ENCODE results near the gene ATF7IP2. TPM values are rescaled to one million over a fixed set of nuclear protein-coding genes. Genes with fewer than 3 reads are reported as not detected.
"Not testable (repeated sequence)": the region's sequence is repeated elsewhere in the genome, so short reads cannot be mapped to it uniquely, and the experiment has no call there.

ATF7IP2 gene
- total RNA-seq, 1 donor from 2014 or later, result 4.8 TPM

DNA sequence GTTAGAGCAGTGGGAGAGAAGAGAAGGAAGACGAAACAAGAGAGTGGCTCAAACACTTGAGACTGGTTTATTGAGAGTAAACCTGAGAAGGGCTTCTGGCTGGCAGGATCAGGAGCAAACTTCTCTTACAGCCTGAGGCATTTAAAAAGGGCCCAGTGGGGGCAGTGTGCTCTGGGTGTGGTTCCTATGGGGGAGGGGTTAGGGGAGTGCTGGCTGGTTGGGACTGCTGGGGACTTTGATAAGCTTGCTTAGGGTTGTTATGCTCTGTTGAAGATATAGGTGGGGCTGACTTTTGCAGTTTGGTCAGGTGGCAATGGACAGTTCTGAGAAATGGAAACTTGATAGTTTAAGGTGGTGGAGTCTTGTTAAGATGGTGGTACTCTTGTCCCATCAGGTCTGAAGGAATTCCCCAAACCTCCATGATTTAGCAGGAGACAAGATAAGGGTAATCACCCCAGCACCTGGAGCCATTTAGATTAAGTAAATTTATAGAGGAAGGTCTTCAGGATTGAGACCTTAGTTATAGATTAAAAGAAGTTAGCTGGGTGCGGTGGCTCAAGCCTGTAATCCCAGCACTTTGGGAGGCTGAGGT lies 115.3 kb downstream of the ATF7IP2 start:
- Mint-ChIP-seq H3K36me3 (ENCODE audit: low read depth) (no peaks in the 10 kb centered on the region), H3K9me3 (ENCODE audit: low read depth) (peaks cover under 1% of the 10 kb centered on the region), H3K27ac (ENCODE audit: unreplicated experiment) (no peak overlapping the region), H3K4me1 (ENCODE audit: low read depth) (no peaks in the 10 kb centered on the region), H3K4me3 (ENCODE audit: unreplicated experiment) (no peak overlapping the region), H3K27me3 (ENCODE audit: low read depth) (no peaks in the 10 kb centered on the region)
- TF ChIP-seq, protein P1, sequence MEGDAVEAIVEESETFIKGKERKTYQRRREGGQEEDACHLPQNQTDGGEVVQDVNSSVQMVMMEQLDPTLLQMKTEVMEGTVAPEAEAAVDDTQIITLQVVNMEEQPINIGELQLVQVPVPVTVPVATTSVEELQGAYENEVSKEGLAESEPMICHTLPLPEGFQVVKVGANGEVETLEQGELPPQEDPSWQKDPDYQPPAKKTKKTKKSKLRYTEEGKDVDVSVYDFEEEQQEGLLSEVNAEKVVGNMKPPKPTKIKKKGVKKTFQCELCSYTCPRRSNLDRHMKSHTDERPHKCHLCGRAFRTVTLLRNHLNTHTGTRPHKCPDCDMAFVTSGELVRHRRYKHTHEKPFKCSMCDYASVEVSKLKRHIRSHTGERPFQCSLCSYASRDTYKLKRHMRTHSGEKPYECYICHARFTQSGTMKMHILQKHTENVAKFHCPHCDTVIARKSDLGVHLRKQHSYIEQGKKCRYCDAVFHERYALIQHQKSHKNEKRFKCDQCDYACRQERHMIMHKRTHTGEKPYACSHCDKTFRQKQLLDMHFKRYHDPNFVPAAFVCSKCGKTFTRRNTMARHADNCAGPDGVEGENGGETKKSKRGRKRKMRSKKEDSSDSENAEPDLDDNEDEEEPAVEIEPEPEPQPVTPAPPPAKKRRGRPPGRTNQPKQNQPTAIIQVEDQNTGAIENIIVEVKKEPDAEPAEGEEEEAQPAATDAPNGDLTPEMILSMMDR (IDR thresholded peaks at IDR 0.05), result no peak
- DNase-seq (ENCODE audit: low spot score), result no peak

DNA sequence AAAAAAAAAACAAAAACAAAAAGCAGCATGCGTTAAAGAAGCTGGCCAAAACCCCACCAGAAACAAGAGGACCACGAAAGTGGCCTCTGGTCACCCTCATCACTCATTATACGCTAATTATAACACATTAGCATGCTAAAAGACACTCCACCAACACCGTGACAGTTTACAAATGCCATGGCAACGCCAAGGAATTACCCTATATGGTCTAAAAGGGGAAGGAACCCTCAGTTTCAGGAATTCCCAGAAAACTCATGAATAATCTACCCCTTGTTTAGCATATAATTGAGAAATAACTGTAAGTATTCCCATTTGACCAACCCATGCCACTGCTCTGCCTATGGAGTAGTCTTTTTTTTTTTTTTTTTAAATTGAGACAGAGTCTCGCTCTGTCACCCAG lies 116.9 kb downstream of the ATF7IP2 start:
- TF ChIP-seq, protein P1 (IDR thresholded peaks at IDR 0.05), result no peak
- Mint-ChIP-seq H3K4me1 (ENCODE audit: low read depth) (no peaks in the 10 kb centered on the region), H3K36me3 (ENCODE audit: low read depth) (no peaks in the 10 kb centered on the region), H3K4me3 (ENCODE audit: unreplicated experiment) (no peak overlapping the region), H3K27ac (ENCODE audit: unreplicated experiment) (no peak overlapping the region), H3K9me3 (ENCODE audit: low read depth) (no peaks in the 10 kb centered on the region), H3K27me3 (ENCODE audit: low read depth) (no peaks in the 10 kb centered on the region)
- DNase-seq (ENCODE audit: low spot score), result no peak

DNA sequence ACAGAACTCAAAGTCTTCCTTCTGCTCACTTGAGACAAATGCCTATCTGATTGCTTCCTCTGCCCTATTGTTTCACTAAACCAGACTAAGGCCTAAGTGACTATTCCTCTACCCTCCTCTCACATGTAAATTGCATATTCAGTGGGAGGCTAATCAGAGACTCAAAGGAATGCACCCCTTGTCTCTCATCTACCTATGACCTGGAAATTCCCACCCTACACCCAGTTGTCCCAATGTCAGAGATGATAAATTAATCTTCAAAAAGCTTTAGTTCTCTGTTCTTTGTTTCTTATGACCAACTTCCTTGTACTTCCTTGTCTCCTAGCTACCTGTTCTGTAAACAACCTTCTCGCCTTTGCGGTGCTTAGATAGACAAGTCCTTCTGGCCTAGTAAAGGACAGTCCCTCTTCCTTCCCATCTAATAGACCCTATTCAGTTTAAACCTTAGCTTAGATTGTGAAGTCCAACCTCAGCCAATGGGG lies 118.6 kb downstream of the ATF7IP2 start:
- Mint-ChIP-seq H3K36me3 (ENCODE audit: low read depth) (no peaks in the 10 kb centered on the region), H3K27me3 (ENCODE audit: low read depth) (peaks cover under 1% of the 10 kb centered on the region), H3K27ac (ENCODE audit: unreplicated experiment) (no peak overlapping the region), H3K9me3 (ENCODE audit: low read depth) (no peaks in the 10 kb centered on the region), H3K4me1 (ENCODE audit: low read depth) (no peaks in the 10 kb centered on the region), H3K4me3 (ENCODE audit: unreplicated experiment) (no peak overlapping the region)
- no peak for DNase-seq (ENCODE audit: low spot score)
- TF ChIP-seq, protein P1 (IDR thresholded peaks at IDR 0.05), result no peak

DNA sequence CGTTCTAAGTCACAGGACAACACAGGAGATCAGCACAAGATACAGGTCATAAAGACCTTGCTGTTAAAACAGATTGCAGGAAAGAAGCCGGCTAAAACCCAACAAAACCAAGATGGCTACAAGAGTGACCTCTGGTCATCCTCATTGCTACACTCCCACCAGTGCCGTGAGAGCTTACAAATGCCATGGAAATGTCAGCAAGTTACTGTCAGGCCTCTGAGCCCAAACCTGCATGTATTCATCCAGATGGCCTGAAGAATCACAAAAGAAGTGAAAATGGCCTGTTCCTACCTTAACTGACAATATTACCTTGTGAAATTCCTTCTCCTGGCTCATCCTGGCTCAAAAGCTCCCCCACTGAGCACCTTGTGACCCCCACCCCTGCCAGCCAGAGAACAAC lies 119.4 kb downstream of the ATF7IP2 start:
- not testable (repeated sequence) for H3K9me3 Mint-ChIP-seq (ENCODE audit: low read depth); DNase-seq (ENCODE audit: low spot score); H3K4me3 Mint-ChIP-seq (ENCODE audit: unreplicated experiment); H3K36me3 Mint-ChIP-seq (ENCODE audit: low read depth); H3K27ac Mint-ChIP-seq (ENCODE audit: unreplicated experiment); H3K27me3 Mint-ChIP-seq (ENCODE audit: low read depth); H3K4me1 Mint-ChIP-seq (ENCODE audit: low read depth)

DNA sequence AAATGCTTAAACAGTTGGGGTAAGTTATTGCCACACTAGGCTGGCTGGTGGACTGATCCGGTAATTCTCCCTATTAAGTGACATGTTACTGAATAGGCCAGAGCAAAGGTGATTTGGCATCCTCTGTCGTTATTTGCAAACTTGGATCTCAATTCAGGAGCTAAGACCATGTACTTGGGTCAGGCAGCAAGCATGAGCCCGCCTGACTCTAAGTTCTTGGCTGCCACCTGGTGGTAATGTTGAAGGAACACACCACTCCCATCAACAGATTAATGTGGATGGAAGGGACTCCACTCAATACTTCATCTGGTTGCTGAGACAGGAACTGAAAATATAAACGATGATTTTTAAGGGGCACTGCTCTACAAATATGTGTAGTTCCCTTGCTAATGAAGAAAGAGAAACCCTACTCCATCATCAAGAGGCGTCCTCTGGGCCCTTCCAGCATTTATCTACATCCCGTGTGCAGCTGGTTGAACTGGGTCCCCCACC lies 123.7 kb downstream of the ATF7IP2 start:
- no peak overlapping the region for H3K27ac Mint-ChIP-seq (ENCODE audit: unreplicated experiment)
- H3K4me3 Mint-ChIP-seq (ENCODE audit: unreplicated experiment), result no peak overlapping the region
- no peaks in the 10 kb centered on the region for H3K9me3 Mint-ChIP-seq (ENCODE audit: low read depth)
- H3K4me1 Mint-ChIP-seq (ENCODE audit: low read depth), result peaks cover under 1% of the 10 kb centered on the region
- no peaks in the 10 kb centered on the region for H3K36me3 Mint-ChIP-seq (ENCODE audit: low read depth)
- peaks cover 4% of the 10 kb centered on the region for H3K27me3 Mint-ChIP-seq (ENCODE audit: low read depth)
- TF ChIP-seq, protein P1 (IDR thresholded peaks at IDR 0.05), result peak; percentile 91
- no peak for DNase-seq (ENCODE audit: low spot score)

DNA sequence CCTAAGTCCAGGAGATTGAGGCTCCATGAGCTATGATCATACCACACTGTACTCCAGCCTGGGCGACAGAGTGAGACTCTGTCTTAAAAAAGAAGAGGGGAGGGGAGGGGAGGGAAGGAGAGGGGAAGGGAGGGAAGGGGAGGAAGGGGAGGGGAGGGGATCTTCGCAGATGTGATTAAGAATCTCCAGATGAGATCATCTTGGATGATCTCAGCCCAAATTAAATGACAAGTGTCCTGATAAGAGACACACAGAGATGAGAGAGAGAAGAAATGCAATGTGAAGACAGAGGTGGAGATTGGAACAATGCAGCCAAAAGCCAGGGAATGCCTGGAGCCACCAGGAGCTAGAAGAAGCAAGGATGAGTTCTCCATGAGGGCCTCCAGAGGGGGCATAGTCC lies 124.4 kb downstream of the ATF7IP2 start:
- Mint-ChIP-seq H3K9me3 (ENCODE audit: low read depth) (no peaks in the 10 kb centered on the region), H3K4me1 (ENCODE audit: low read depth) (peaks cover 7% of the 10 kb centered on the region), H3K4me3 (ENCODE audit: unreplicated experiment) (no peak overlapping the region), H3K27me3 (ENCODE audit: low read depth) (peaks cover 4% of the 10 kb centered on the region), H3K36me3 (ENCODE audit: low read depth) (no peaks in the 10 kb centered on the region), H3K27ac (ENCODE audit: unreplicated experiment) (no peak overlapping the region)
- TF ChIP-seq, protein P1 (IDR thresholded peaks at IDR 0.05), result no peak
- DNase-seq (ENCODE audit: low spot score), result no peak
